Measurements from ENCODE around the gene ATXN1.

The ATXN1 gene

GRCh38 chr6:16600701-16601100, 160.6 kb downstream of the ATXN1 start:
- no peak for DNase-seq

- DNase-seq: no peak
These were observed 161.2 kb downstream of the ATXN1 start for GRCh38 chr6:16600026-16600425.

GRCh38 chr6:16596616-16597331, 164.5 kb downstream of the ATXN1 start:
- no peak for DNase-seq

- DNase-seq: no peak
These were observed 165.6 kb downstream of the ATXN1 start for GRCh38 chr6:16595514-16596120.

GRCh38 chr6:16594849-16595248, 166.4 kb downstream of the ATXN1 start:
- DNase-seq: no peak

GRCh38 chr6:16592223-16592911, 168.9 kb downstream of the ATXN1 start:
- DNase-seq: no peak

- DNase-seq: peak; percentile 13
These were observed 169.7 kb downstream of the ATXN1 start for GRCh38 chr6:16591396-16592222.

GRCh38 chr6:16585805-16586204, 175.5 kb downstream of the ATXN1 start:
- DNase-seq: no peak

GRCh38 chr6:16583144-16583762, 178.0 kb downstream of the ATXN1 start:
- no peak for DNase-seq

- DNase-seq: no peak
These were observed 178.7 kb downstream of the ATXN1 start for GRCh38 chr6:16582446-16583143.

GRCh38 chr6:16578695-16579285, 182.5 kb downstream of the ATXN1 start:
- no peak for DNase-seq

GRCh38 chr6:16576451-16577368, 184.6 kb downstream of the ATXN1 start:
- no peak for DNase-seq

GRCh38 chr6:16575655-16576054, 185.6 kb downstream of the ATXN1 start:
- DNase-seq: no peak

GRCh38 chr6:16572943-16573342, 188.3 kb downstream of the ATXN1 start:
- DNase-seq: no peak

- no peak for DNase-seq
These were observed 188.9 kb downstream of the ATXN1 start for GRCh38 chr6:16572317-16572716.

- DNase-seq: no peak
These were observed 190.3 kb downstream of the ATXN1 start for GRCh38 chr6:16570946-16571345.

GRCh38 chr6:16570221-16570553, 191.1 kb downstream of the ATXN1 start:
- no peak for DNase-seq

GRCh38 chr6:16568128-16568527, 193.1 kb downstream of the ATXN1 start:
- DNase-seq: no peak

- no peak for DNase-seq
These were observed 194.2 kb downstream of the ATXN1 start for GRCh38 chr6:16567071-16567470.

- DNase-seq: no peak
These were observed 196.8 kb downstream of the ATXN1 start for GRCh38 chr6:16564436-16564835.
